KOPT-K1 (cell line): ENCODE measurements around the gene CEMIP2.

Experiments
- H3K27ac ChIP-seq: fragments of 200-600 bp; sonication (generic); 2 replicates; pipeline ENCODE4 v1.5.1; 2016; ENCODE audit warnings: antibody characterized with exemption, mild to moderate bottlenecking, low read depth, low read length; ENCODE audit not compliant: poor library complexity, severe bottlenecking
- H3K36me3 ChIP-seq: fragments of 200-600 bp; sonication (generic); 2 replicates; pipeline ENCODE4 v1.5.1; 2017; ENCODE audit warnings: antibody characterized with exemption, mild to moderate bottlenecking, low read length, moderate library complexity; ENCODE audit not compliant: insufficient read depth
- H3K9me3 ChIP-seq: fragments of 200-600 bp; sonication (generic); 2 replicates; pipeline ENCODE4 v1.5.1; 2017; ENCODE audit warnings: antibody characterized with exemption, low read length, mild to moderate bottlenecking; ENCODE audit not compliant: insufficient read depth, poor library complexity, severe bottlenecking

CEMIP2 gene

DNA sequence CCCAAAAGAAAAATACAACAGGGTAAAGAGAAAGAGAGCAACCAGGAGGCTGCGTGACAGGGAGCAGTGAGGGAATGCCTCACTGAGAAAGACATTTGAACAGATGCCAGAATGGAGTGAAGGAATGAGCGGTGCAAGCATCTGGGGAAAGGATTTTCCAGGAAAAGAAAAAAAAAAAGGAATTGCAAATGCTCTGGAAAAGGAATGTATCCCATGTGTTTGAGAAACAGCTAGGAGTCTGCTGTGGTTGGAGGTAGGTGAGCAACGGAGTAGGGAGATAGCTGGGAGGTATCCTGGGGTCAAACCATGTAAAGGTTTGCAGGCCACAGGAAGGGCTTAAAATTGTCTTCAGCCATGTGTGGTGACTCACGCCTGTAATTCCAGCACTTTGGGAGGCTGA lies 23.6 kb upstream of the CEMIP2 start:
- no peaks in the 10 kb centered on the region for H3K36me3 ChIP-seq
- H3K9me3 ChIP-seq, result no peaks in the 10 kb centered on the region
- no peak overlapping the region for H3K27ac ChIP-seq

DNA sequence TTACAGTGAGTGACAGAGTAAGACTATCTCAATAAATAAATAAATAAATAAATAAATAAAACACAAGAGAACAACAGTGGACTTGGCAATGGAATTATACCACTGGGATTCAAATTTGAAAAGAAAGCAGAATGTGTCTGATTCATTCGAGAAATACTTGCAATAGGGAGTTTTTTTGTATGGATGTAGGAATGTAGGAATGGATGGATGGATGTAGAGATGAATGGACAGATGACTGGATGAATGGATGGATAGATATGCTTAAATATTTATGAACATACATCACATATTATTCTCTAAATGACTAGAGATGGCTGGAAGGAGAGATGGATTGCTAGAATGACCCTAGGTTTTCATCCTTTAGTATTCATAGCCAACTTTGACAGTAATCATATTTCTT lies 22.0 kb upstream of the CEMIP2 start:
- no peaks in the 10 kb centered on the region for H3K9me3 ChIP-seq
- H3K27ac ChIP-seq, result no peak overlapping the region
- H3K36me3 ChIP-seq, result no peaks in the 10 kb centered on the region

DNA sequence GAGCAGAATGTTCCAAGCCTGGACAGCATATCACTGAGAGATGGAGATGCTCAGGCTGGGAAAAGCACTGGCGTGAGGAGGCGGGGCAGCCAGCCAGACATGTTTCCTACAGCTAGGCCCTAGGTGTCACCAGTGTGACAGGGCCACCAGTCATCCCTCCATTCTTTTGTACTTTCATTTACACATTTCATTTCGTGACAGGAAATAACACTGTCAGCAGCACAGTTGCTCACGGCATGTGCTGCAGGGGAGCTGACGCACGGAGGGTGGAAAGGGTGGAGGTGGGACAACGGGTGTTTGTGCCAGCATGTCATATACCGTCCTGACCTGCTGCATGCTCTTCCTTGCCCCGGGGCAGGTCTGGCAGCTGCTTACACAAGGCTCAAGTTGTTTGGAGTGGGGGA lies 14.8 kb upstream of the CEMIP2 start:
- Histone ChIP-seq H3K27ac (peak overlapping the region; percentile 75), H3K36me3 (no peaks in the 10 kb centered on the region), H3K9me3 (no peaks in the 10 kb centered on the region)

DNA sequence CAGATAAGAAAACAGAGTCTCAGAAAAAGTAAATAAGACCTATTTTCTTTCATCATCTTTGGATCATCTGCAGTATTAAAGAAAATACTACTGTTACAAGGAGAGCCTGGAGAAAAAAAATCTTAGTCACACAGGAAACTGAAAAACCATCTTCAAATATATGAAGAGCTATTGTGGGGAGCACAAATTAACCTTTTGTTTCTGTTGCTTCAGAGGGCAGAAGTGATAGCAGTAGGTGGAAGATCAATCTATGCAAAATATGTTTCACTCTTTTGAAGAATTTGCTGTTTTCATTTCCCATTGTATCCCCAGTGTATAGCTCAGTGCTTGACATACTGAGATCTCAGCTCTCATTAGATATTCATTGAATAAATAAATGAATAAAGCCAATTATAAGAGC lies 13.1 kb upstream of the CEMIP2 start:
- H3K27ac ChIP-seq, result peak overlapping the region; percentile 32
- H3K36me3 ChIP-seq, result no peaks in the 10 kb centered on the region
- H3K9me3 ChIP-seq, result no peaks in the 10 kb centered on the region

DNA sequence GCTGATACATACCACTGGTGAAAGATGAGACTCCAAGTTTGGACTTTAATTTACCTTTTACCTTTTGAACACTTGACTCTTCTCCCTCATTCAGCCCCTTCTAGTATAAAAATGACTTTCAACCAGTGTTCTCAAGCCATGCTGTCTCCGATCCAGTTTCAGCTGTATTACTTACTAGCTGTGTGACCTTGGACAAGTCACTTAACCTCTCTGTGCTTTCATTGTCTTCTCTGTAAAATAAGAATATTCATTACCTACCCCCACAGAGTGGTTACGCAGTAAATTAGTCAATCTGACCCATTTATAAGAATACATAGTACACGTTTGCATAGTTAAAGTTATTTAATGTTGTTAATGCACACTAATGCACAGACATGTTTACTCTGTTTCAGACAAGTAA lies 12.6 kb upstream of the CEMIP2 start:
- no peaks in the 10 kb centered on the region for H3K9me3 ChIP-seq
- peak overlapping the region; percentile 32 for H3K27ac ChIP-seq
- no peaks in the 10 kb centered on the region for H3K36me3 ChIP-seq

DNA sequence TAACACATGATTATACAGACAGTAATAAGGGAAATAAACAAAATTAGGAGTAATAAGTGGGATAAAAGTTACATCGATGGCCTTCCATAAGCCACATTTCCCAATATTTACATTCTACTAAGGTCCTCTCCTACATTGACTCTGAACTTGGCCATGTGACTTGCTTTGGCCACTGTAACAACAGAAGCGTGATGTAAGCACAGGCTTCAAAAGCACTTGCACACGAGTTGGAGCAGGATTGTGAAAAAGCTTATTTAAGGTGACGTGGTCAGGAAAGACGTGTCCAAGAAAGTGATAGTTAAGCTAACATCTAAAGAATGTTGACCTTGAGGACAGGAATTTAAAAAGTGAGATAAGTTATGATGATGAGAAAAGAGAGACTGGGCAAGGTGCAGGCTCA lies 9.8 kb upstream of the CEMIP2 start:
- Histone ChIP-seq H3K9me3 (no peaks in the 10 kb centered on the region), H3K27ac (no peak overlapping the region), H3K36me3 (no peaks in the 10 kb centered on the region)

DNA sequence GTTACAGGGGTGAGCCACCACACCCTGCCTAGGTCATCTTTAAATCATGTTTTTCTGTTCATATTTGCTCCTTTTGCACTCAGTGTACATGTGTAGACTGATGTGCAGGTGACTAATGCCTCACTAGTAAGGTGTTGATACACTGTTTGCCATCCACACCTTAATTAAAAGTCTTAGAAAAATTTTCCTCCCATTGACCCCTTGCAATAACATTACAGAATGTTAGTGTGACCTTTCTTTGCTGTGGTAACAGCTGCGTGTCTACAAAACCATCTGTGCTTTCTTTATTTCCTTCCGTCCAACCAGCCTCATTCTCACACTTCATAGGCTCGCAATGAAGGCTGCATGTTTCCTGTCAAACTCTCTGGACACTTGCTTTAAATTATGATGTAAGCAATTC lies 6.6 kb upstream of the CEMIP2 start:
- Histone ChIP-seq H3K27ac (no peak overlapping the region), H3K9me3 (no peaks in the 10 kb centered on the region), H3K36me3 (no peaks in the 10 kb centered on the region)

DNA sequence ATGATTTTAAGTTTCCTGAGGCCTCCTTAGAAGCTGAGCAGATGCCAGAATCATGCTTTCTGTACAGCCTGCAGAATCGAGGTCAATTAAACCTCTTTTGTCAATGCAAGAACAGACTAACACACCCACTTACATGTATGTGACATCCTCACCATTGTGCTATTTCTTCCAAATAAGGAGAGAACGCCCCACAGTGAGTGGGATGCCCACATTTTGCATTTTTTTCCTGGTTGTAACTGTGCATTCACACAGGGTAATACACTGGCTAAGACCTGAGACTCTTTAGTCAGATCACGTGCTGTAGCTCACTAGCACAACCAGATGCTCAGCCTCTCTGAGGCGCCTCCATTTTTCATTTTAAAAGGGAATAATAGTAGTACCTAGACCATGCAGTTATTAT lies 4.4 kb upstream of the CEMIP2 start:
- H3K9me3 ChIP-seq, result no peaks in the 10 kb centered on the region
- no peak overlapping the region for H3K27ac ChIP-seq
- no peaks in the 10 kb centered on the region for H3K36me3 ChIP-seq

DNA sequence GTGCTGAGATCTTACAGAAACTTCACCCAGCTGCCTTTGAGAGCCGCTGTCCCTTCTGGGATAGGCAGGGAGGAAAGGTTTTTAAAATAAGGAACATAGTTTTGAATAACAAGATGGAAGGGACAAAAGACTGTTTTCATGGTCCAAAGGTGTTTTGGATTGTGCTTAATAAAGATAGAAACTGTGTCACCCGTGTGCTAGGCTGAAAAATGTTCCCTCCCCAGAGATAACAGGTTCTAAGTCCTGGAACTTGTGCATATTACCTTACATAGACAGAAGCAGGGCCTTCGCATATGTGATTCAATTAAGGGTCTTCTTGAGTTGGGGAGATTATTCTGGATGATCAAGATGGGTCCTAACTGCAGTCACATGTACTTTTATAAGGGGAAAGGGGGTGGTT lies 1.9 kb upstream of the CEMIP2 start:
- Histone ChIP-seq H3K9me3 (no peaks in the 10 kb centered on the region), H3K36me3 (no peaks in the 10 kb centered on the region), H3K27ac (no peak overlapping the region)

DNA sequence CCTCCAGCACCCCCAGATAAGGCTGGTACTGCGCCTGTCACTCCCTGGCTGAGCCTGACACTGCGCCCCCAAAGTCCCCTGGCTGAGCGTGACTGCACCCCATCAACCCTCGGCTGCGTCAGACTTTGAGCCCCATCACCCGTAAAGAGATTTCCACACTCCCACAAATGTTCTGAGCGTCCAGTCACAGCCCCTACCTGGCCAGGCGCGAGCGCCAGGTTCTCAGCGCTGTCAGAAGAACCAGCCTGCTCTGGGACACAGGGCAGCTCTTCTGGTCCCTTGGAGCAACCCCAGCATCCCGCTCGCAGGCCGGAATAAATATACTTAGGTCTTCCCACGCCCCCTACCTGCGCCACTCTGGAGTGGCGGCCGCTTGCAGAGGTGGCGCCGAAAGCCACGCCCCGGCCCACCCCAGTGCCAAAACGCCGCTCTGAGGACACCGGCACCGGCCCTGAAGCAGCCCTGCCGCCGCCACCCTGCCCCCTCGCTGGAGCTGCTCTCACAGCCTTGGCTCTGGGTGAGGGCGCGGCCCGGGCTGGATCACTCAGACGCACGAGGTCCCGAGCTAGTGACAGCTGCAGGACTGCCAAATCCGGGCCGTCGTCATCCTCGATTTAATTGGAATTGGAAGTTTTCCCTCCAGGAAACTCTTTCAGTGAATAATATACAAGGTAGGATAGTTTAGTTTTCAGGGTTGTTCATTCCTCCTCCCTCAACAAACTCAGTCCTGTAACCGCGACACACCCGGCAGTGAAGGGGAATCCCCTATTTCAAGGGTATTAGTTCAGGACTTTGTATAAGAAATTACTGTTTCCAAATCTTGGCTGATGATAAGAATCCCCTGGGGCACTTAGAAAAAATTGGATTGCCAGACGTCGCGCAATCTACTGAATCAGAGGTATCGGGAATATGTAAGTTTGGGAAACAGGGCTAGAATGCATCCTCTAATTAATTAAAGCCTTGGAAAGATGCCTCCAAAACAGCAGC lies 1.2 kb upstream of the CEMIP2 start:
- Histone ChIP-seq H3K27ac (no peak overlapping the region), H3K36me3 (no peaks in the 10 kb centered on the region), H3K9me3 (no peaks in the 10 kb centered on the region)

DNA sequence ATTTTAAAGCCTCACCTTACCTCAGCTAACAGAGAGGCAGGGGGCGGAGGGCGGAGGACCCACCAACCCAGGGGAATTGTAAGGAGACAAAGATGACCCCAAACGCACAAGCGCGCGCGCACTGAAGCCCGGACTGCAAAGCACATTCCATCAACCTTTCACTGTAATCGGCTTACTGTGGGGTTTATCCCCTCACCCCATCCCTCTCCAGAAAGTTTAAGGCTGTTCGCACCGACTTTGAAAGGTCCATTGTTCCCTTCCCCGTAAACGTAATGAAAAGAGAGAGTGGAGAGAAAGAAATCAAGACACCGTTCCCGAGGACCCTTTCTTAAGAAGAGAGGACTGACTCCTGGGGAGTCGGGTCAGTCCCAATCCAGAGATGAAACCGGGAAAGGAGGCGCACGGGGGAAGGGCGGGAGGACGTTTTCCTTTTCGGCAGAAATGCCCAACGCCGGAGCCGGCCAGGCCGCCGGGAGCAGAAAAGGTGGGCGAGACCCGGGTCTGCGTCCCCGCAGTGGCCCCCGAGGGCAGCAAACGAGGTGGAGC lies 464 bp downstream of the CEMIP2 start:
- Histone ChIP-seq H3K36me3 (no peaks in the 10 kb centered on the region), H3K27ac (peak overlapping the region; percentile 68), H3K9me3 (no peaks in the 10 kb centered on the region)

DNA sequence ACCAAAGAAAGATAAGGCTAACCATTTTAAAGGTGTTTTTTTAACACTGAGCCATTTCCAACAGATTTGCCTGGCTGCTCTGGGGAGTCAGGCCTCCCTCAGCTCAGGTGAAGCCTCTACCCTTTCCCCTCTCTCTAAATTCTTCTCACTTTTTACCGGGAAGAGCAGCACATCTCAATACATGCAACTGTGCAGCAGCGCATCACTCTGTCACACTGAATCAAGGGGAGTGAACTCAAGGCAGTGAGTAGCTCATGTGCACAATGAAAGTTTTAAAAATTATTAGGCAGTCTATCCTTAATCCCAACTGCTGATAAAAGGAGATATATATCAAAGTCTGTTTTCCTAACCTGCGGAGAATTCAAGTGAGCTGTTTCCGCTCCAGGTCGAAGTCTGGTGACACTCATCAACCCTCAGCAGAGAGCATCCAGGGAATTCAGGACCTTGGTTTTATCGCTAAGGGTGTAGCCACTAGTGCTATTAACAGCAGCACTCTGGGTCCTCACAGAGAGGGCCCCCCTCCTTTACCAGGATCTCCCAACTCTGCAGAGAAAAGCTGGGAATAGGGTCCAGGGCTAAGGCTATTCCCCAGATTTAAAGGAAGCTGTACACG lies 1.0 kb downstream of the CEMIP2 start:
- Histone ChIP-seq H3K9me3 (no peaks in the 10 kb centered on the region), H3K36me3 (no peaks in the 10 kb centered on the region), H3K27ac (no peak overlapping the region)

DNA sequence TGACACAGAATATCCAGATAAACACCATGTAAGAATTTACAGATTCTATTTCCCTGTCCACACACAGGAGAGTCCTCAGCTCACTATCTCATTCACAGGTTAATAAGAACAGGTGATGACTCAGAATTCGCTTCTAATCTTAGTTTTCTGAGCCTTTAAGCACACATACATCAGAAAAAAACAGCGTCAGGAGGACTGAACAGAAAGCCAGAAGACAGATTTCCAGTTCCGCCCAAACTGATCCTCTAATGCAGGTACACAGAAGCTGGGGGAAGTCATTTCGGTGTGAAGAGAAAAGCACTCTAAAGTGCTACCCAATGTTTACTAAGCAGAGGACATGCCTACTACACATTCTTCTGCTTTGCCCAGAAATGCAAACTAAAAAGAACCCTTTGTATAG lies 1.6 kb downstream of the CEMIP2 start:
- Histone ChIP-seq H3K36me3 (no peaks in the 10 kb centered on the region), H3K27ac (no peak overlapping the region), H3K9me3 (no peaks in the 10 kb centered on the region)

DNA sequence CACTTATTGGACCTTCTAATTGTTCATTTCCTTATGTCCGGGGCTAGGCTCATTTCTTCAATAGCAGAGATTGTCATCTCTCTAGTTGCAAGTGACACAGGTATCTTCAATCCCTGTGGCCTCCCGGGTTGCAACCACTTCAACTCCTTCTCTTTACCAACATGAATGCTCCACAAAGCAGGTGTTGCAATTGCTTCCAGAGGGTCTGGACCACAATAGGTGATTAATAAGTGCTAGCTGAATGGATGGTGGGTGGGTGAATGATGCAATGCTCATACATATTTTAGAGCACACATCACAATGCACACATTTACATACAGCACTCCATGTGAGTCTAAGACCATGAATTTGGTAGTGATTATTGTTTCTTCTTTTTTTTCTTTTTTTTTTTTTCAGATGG lies 2.6 kb downstream of the CEMIP2 start:
- Histone ChIP-seq H3K9me3 (no peaks in the 10 kb centered on the region), H3K27ac (no peak overlapping the region), H3K36me3 (no peaks in the 10 kb centered on the region)

DNA sequence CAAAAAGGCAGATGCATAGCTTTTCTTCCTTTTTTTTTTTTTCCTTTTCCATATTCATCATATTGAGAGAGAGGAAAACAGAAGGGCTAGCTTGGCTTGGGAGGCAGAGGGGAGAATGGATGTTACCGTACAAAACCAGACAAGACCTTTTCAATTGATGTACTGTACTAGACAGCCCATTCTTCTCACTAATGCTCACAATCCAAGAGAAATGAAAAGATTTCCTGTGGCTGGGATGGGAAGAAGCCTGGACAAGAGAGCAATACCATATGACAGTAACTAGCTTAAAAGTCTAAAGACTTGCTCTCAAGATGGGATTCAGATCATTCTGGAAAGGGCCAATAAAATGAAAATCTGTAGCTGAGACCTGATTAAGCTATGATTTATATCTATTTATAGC lies 3.4 kb downstream of the CEMIP2 start:
- Histone ChIP-seq H3K27ac (no peak overlapping the region), H3K36me3 (no peaks in the 10 kb centered on the region), H3K9me3 (no peaks in the 10 kb centered on the region)
